HEK293T (cell line): ENCODE measurements around the gene CPLX4.

Source experiments
- CTCF ChIA-PET: fragments of 350-600 bp; formaldehyde crosslinking; extraction: SDS; loops from one replicate; lab custom pipeline; 2021; ENCODE audit warnings: antibody characterized with exemption, inconsistent platforms; lab: Yijun Ruan, JAX
- POLR2A ChIA-PET: fragments of 350-600 bp; formaldehyde crosslinking; extraction: SDS; loops from one replicate; lab custom pipeline; 2020; ENCODE audit warnings: antibody characterized with exemption, inconsistent platforms; lab: Yijun Ruan, JAX
- DNase-seq: peaks from one replicate; pipeline ENCODE4 v3.0.0; 2012; ENCODE audit warnings: mixed read lengths; ENCODE audit errors: extremely low spot score
- ARNT ChIP-seq: fragments of 450-650 bp; IDR thresholded peaks from 2 replicates; pipeline ENCODE4 v1.6.1; 2017; ENCODE audit warnings: mild to moderate bottlenecking
- BHLHE40 ChIP-seq: fragments of 450-650 bp; IDR thresholded peaks from 2 replicates; pipeline ENCODE4 v1.6.1; 2016; ENCODE audit warnings: mild to moderate bottlenecking, moderate library complexity, borderline replicate concordance
- CTBP1 ChIP-seq: fragments of 450-650 bp; IDR thresholded peaks from 2 replicates; pipeline ENCODE4 v1.6.1; 2016; ENCODE audit warnings: borderline replicate concordance
- ELF4 ChIP-seq: fragments of 450-650 bp; IDR thresholded peaks from 2 replicates; pipeline ENCODE4 v1.6.1; 2017; ENCODE audit warnings: antibody characterized with exemption
- FOXA1 ChIP-seq: fragments of 450-650 bp; IDR thresholded peaks from 2 replicates; pipeline ENCODE4 v1.6.1; 2016; ENCODE audit warnings: mild to moderate bottlenecking
- FOXK2 ChIP-seq: fragments of 450-650 bp; IDR thresholded peaks from 2 replicates; pipeline ENCODE4 v1.6.1; 2016; ENCODE audit warnings: mild to moderate bottlenecking
- FOXM1 ChIP-seq: fragments of 450-650 bp; IDR thresholded peaks from 2 replicates; pipeline ENCODE4 v1.6.1; 2017; ENCODE audit warnings: mild to moderate bottlenecking, borderline replicate concordance
- HDGF ChIP-seq: fragments of 450-650 bp; IDR thresholded peaks from 2 replicates; pipeline ENCODE4 v1.6.1; 2017; ENCODE audit warnings: antibody characterized with exemption, borderline replicate concordance
- L3MBTL2 ChIP-seq: fragments of 450-650 bp; conservative IDR thresholded peaks from 2 replicates; pipeline ENCODE4 v1.6.1; 2016; ENCODE audit warnings: mild to moderate bottlenecking
- LEF1 ChIP-seq: fragments of 450-650 bp; IDR thresholded peaks from 2 replicates; pipeline ENCODE4 v1.6.1; 2017; ENCODE audit warnings: mild to moderate bottlenecking, borderline replicate concordance
- NFRKB ChIP-seq: fragments of 450-650 bp; IDR thresholded peaks from 2 replicates; pipeline ENCODE4 v1.6.1; 2016; ENCODE audit warnings: mild to moderate bottlenecking, moderate library complexity
- PKNOX1 ChIP-seq: fragments of 450-650 bp; IDR thresholded peaks from 2 replicates; pipeline ENCODE4 v1.6.1; 2016
- SP1 ChIP-seq: fragments of 450-650 bp; IDR thresholded peaks from 2 replicates; pipeline ENCODE4 v1.6.1; 2017
- SUZ12 ChIP-seq: fragments of 450-650 bp; IDR thresholded peaks from 2 replicates; pipeline ENCODE4 v1.6.1; 2016; ENCODE audit warnings: mild to moderate bottlenecking
- TARDBP ChIP-seq: fragments of 450-650 bp; IDR thresholded peaks from 2 replicates; pipeline ENCODE4 v1.6.1; 2016
- ZNF384 ChIP-seq: fragments of 450-650 bp; IDR thresholded peaks from 2 replicates; pipeline ENCODE4 v1.6.1; 2016

Gene CPLX4

GRCh38 chr18:59357928-59358327, 39.5 kb upstream of the CPLX4 start:
- POLR2A ChIA-PET = no interaction called here
- DNase-seq = no peak
- CTCF ChIA-PET = interaction anchor here (0.6 kb wide), 1 partner anchor 215 kb away, joined by 6 read pairs; no protein-coding TSS in a partner anchor
- TF ChIP-seq ARNT (no peak), TARDBP (no peak), FOXA1 (no peak), HDGF (no peak), SUZ12 (no peak), FOXM1 (no peak), L3MBTL2 (no peak), FOXK2 (no peak), SP1 (no peak), CTBP1 (no peak), BHLHE40 (no peak), LEF1 (no peak), PKNOX1 (no peak), NFRKB (no peak)

- no peak for TF ChIP-seq BHLHE40
- TF ChIP-seq FOXM1 = no peak
- TF ChIP-seq CTBP1 = no peak
- no peak for TF ChIP-seq ARNT
- TF ChIP-seq FOXA1 = no peak
- no peak for TF ChIP-seq HDGF
- no peak for TF ChIP-seq SP1
- no peak for TF ChIP-seq TARDBP
- TF ChIP-seq ELF4 = no peak
- no peak for DNase-seq
- POLR2A ChIA-PET = interaction anchor here (1.4 kb wide), 1 partner anchor 29 kb away, joined by 3 read pairs; no protein-coding TSS in a partner anchor
- CTCF ChIA-PET = no interaction called here
Observed at GRCh38 chr18:59354731-59355130, 36.3 kb upstream of the CPLX4 start.

GRCh38 chr18:59353079-59353680, 34.7 kb upstream of the CPLX4 start:
- DNase-seq = no peak
- CTCF ChIA-PET = no interaction called here
- POLR2A ChIA-PET = no interaction called here

GRCh38 chr18:59352250-59352855, 33.9 kb upstream of the CPLX4 start:
- POLR2A ChIA-PET = no interaction called here
- TF ChIP-seq BHLHE40 = no peak
- TF ChIP-seq CTBP1 = no peak
- no peak for TF ChIP-seq ZNF384
- TF ChIP-seq HDGF = no peak
- no peak for TF ChIP-seq L3MBTL2
- no peak for TF ChIP-seq TARDBP
- no peak for TF ChIP-seq LEF1
- TF ChIP-seq SUZ12 = no peak
- TF ChIP-seq PKNOX1 = no peak
- TF ChIP-seq ELF4 = no peak
- no peak for TF ChIP-seq FOXK2
- TF ChIP-seq NFRKB = no peak
- no peak for TF ChIP-seq FOXM1
- no peak for TF ChIP-seq SP1
- no peak for TF ChIP-seq ARNT
- TF ChIP-seq FOXA1 = no peak
- CTCF ChIA-PET = no interaction called here
- no peak for DNase-seq

More at GRCh38 chr18:59353079-59353680, 34.7 kb upstream of the CPLX4 start:
- no peak for TF ChIP-seq HDGF
- no peak for TF ChIP-seq NFRKB
- TF ChIP-seq FOXK2 = no peak
- no peak for TF ChIP-seq FOXA1
- no peak for TF ChIP-seq ZNF384
- TF ChIP-seq ELF4 = no peak
- TF ChIP-seq BHLHE40 = no peak
- TF ChIP-seq L3MBTL2 = no peak
- TF ChIP-seq CTBP1 = no peak
- TF ChIP-seq SP1 = no peak

GRCh38 chr18:59345556-59345955, 27.1 kb upstream of the CPLX4 start:
- ChIA-PET POLR2A (interaction anchor here (0.7 kb wide), 1 partner anchor 14 kb away, joined by 3 read pairs; the partner anchor contains the start of gene LMAN1), CTCF (no interaction called here)
- DNase-seq = no peak
- TF ChIP-seq TARDBP (no peak), FOXA1 (no peak), ELF4 (no peak), FOXM1 (no peak), PKNOX1 (no peak), CTBP1 (no peak)

GRCh38 chr18:59344996-59345395, 26.5 kb upstream of the CPLX4 start:
- CTCF ChIA-PET = no interaction called here
- no peak for TF ChIP-seq PKNOX1
- no peak for TF ChIP-seq FOXM1
- TF ChIP-seq TARDBP = no peak
- TF ChIP-seq ELF4 = no peak
- no peak for TF ChIP-seq CTBP1
- no peak for TF ChIP-seq LEF1
- TF ChIP-seq SP1 = no peak
- no peak for TF ChIP-seq SUZ12
- TF ChIP-seq NFRKB = no peak
- no peak for TF ChIP-seq ARNT
- TF ChIP-seq ZNF384 = no peak
- no peak for TF ChIP-seq HDGF
- no peak for DNase-seq
- POLR2A ChIA-PET = no interaction called here
